Uterus (tissue), 4 donors: Measurements from ENCODE around the gene ACSF3. TPM values are rescaled to one million over a fixed set of nuclear protein-coding genes. Genes with fewer than 3 reads are reported as not detected.

Experiments used
- DNase-seq, 2 donors: peaks; one replicate each; pipeline ENCODE4 v3.0.0-alpha.2; 2019 to 2020
- H3K27ac ChIP-seq, 2 donors: fragments of 200-600 bp; sonication (generic); 1 replicate in 1 of 2; 2 replicates in 1 of 2; pipeline ENCODE4 v1.5.1; 2016 to 2018
- H3K27me3 ChIP-seq, 2 donors: fragments of 200-600 bp; sonication (generic); one replicate each; pipeline ENCODE4 v1.5.1; 2018 to 2019; ENCODE audit warnings: control low read depth in 1 of 2
- H3K36me3 ChIP-seq, 2 donors: fragments of 200-600 bp; sonication (generic); one replicate each; pipeline ENCODE4 v1.5.1; 2019; ENCODE audit warnings: control low read depth in 1 of 2
- H3K4me1 ChIP-seq, 2 donors: fragments of 200-600 bp; sonication (generic); one replicate each; pipeline ENCODE4 v1.5.1; 2018 to 2019; ENCODE audit warnings: control low read depth in 1 of 2
- H3K4me3 ChIP-seq, 2 donors: fragments of 200-600 bp; sonication (generic); 1 replicate in 1 of 2; 2 replicates in 1 of 2; pipeline ENCODE4 v1.5.1; 2018 to 2019; ENCODE audit warnings: mild to moderate bottlenecking in 1 of 2
- H3K9me3 ChIP-seq, 2 donors: fragments of 200-600 bp; sonication (generic); one replicate each; pipeline ENCODE4 v1.5.1; 2019; ENCODE audit warnings: control low read depth in 1 of 2
- CTCF ChIP-seq, 4 experiments: fragments of 200-600 bp in 2 of 4; fragments of 450-650 bp in 2 of 4; sonication (generic) in 2 of 4; IDR thresholded peaks; one replicate each; pipeline ENCODE4 v1.5.1; 2016 to 2019; ENCODE audit warnings: antibody characterized with exemption in 4 of 4, mild to moderate bottlenecking in 2 of 4, moderate library complexity in 1 of 4
- POLR2A ChIP-seq, 2 donors: fragments of 450-650 bp; IDR thresholded peaks; one replicate each; pipeline ENCODE4 v1.6.1; 2016; ENCODE audit warnings: antibody characterized with exemption in 2 of 2, mild to moderate bottlenecking in 1 of 2, moderate library complexity in 1 of 2
- intact Hi-C: fragments of 100-400 bp; cut with DNase I; formaldehyde crosslinking; loops from one replicate; pipeline ENCODE4 v1.15.1; 2023; ENCODE audit warnings: low total_unique reads
- total RNA-seq, 4 donors: library from RNA; depleted of rRNA in 3 of 4; stranded (reverse); fragments of >200 nt in 3 of 4; gene quantifications; one replicate each; pipeline versions ENCODE4 v1.1.0 to v1.2.4, GENCODE V29; 2014 to 2023
- donor health status: DM: yes; HTN: yes; CAD: no.

The ACSF3 gene
- total RNA-seq, 4 donors from 2014 or later = 7.4 to 39.0 (median 18.2) TPM

- Histone ChIP-seq H3K27me3 (no peaks in the 10 kb centered on the region), H3K27ac (no peak overlapping the region), H3K9me3 (no peaks in the 10 kb centered on the region), H3K4me1 (no peaks in the 10 kb centered on the region), H3K4me3 (no peak overlapping the region), H3K36me3 (no peaks in the 10 kb centered on the region)
- intact Hi-C loops = no loop called here
- DNase-seq = no peak
- no peak for TF ChIP-seq POLR2A (IDR thresholded peaks at IDR 0.05)
Measured at GRCh38 chr16:89142474-89143195, 49.0 kb downstream of the ACSF3 start.

- no peaks in the 10 kb centered on the region for H3K9me3 ChIP-seq
- no peak for DNase-seq
- TF ChIP-seq POLR2A (IDR thresholded peaks at IDR 0.05) = no peak
- TF ChIP-seq CTCF (IDR thresholded peaks at IDR 0.05) = no peak
- H3K4me3 ChIP-seq = no peak overlapping the region
- no peak overlapping the region for H3K27ac ChIP-seq
- H3K27me3 ChIP-seq = no peaks in the 10 kb centered on the region
- intact Hi-C loops = no loop called here
- H3K36me3 ChIP-seq = no peaks in the 10 kb centered on the region
- H3K4me1 ChIP-seq = no peaks in the 10 kb centered on the region
Measured at GRCh38 chr16:89143201-89143741, 49.6 kb downstream of the ACSF3 start.

DNA sequence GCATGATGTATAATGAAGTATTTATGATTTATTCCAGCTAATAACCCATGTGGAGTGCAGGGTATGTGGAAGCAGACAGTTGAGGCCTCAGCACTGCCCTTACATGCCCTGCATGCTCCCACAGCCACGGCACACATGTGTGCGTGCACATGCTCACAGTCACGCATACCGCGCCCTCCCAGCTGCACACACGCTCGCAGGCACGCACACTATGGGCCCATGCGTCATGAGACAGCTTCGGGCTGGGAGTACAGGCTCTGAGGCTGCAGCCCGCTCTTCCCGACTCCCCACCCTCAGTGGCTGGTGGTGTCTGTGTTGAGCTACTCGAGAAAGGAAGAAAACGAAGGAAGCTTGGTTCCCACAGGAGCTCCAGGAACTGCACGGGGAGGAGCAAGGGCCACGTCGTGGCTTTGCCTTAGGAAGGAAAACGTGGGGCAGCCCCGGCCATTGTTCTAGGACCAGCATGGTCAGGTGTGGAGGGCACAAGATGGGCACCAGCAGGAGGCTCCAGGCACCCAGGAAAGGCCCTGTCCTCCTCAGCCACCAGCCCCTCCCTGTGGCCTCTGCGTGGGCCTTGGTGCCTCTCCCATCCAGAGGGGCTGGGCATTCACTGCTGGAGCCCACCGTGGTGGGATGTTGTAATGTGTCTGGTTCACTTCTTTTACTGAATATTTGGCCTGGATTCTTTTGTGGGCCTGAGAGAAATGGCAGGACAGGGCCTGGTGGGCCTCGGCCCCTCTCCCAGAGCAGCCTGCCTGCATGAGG is 50.4 kb downstream of the ACSF3 start:
- TF ChIP-seq CTCF (IDR thresholded peaks at IDR 0.05) (no peak), POLR2A (IDR thresholded peaks at IDR 0.05) (no peak)
- no peaks in the 10 kb centered on the region for H3K36me3 ChIP-seq
- intact Hi-C loops = no loop called here
- no peaks in the 10 kb centered on the region for H3K27me3 ChIP-seq
- H3K27ac ChIP-seq = no peak overlapping the region
- no peaks in the 10 kb centered on the region for H3K4me1 ChIP-seq
- no peak for DNase-seq
- no peak overlapping the region for H3K4me3 ChIP-seq
- H3K9me3 ChIP-seq = no peaks in the 10 kb centered on the region

DNA sequence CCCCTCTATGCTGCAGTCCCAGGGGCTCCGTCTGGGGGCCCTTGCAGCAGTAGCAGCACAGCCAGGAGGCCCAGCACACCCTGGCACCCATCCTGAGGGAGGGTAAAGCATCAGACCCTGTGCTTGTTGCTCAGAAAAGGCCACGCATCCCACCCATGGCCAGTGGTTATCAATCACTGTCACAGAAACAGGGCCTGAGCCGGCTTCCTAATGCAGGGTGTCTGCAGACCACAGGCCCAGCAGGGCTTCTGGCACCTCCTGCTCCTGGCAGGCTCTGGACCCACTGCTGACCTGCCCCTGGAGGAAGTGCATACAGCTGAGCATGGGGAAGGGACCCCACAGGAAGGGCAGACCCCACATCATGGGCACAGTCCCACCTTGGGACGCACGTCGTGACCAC is 51.0 kb downstream of the ACSF3 start:
- intact Hi-C loops = no loop called here
- Histone ChIP-seq H3K4me3 (no peak overlapping the region), H3K9me3 (no peaks in the 10 kb centered on the region), H3K27ac (no peak overlapping the region), H3K36me3 (no peaks in the 10 kb centered on the region), H3K4me1 (no peaks in the 10 kb centered on the region), H3K27me3 (no peaks in the 10 kb centered on the region)
- TF ChIP-seq CTCF (IDR thresholded peaks at IDR 0.05) (no peak), POLR2A (IDR thresholded peaks at IDR 0.05) (no peak)
- no peak for DNase-seq

DNA sequence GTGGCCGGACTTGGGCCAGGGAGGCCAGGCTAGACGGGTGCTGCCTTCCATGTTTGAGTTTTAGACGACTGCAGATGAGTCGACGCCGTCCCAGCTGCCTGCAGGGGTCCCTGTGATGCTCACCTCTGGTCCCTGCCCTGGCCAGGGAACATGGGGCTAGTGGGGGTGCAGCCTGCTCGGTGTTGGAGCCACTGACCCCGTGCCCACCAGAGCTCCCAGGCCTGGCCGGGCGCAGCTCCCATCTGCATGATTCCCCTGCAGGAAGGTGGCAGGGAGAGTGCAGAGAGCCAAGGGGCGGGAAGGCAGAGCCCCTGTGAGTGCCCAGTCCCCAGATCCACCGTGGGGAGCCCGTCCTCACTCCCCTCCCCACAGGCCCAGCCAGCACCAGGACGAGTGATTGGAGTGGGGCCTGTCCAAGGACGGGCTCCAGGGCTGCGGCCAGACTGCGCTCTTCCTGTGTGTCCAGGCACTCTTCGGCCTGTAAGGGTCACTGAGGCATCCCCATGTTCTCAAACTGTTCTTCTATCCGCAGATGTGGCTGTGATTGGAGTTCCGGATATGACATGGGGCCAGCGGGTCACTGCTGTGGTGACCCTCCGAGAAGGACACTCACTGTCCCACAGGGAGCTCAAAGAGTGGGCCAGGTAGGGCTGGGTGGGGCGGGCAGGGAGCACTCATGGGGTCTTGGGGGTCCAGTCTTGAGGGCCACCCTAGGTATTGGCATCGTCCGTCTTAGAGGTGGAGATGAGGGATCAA is 51.9 kb downstream of the ACSF3 start:
- no peaks in the 10 kb centered on the region for H3K36me3 ChIP-seq
- DNase-seq = no peak
- TF ChIP-seq CTCF (IDR thresholded peaks at IDR 0.05) (no peak), POLR2A (IDR thresholded peaks at IDR 0.05) (no peak)

More for the DNA sequence above, 51.9 kb downstream of the ACSF3 start:
- no peaks in the 10 kb centered on the region for H3K4me1 ChIP-seq
- H3K27me3 ChIP-seq = no peaks in the 10 kb centered on the region
- H3K9me3 ChIP-seq = no peaks in the 10 kb centered on the region
- no peak overlapping the region for H3K4me3 ChIP-seq
- no peak overlapping the region for H3K27ac ChIP-seq
- intact Hi-C loops = no loop called here
